IMR-90 (cell line): Measurements from ENCODE around the gene TBC1D1. TPM values are rescaled to one million over a fixed set of nuclear protein-coding genes. Genes with fewer than 3 reads are reported as not detected.

ENCODE experiments used
- ATAC-seq: fragments of 200-7000 bp; cut with Tn5 transposase; 2 replicates; pipeline ENCODE4 v1.9.1; 2020; ENCODE audit warnings: low read depth, mild to moderate bottlenecking, moderate library complexity
- BruUV-seq: library from RNA; stranded (reverse); fragments of 400-500 nt; replicated peaks from 2 replicates; lab custom pipeline; 2021; lab: Mats Ljungman, UMichigan
- CTCF ChIA-PET: fragments of 300-600 bp; formaldehyde crosslinking; extraction: SDS; loops from one replicate; lab custom pipeline; 2021; ENCODE audit warnings: antibody characterized with exemption; lab: Yijun Ruan, JAX
- POLR2A ChIA-PET: fragments of 300-600 bp; sonication (Branson Sonifier 250); formaldehyde crosslinking; loops from one replicate; lab custom pipeline; 2022; ENCODE audit warnings: antibody characterized with exemption; ENCODE audit not compliant: unreplicated experiment; lab: Charles Lee
- DNase-seq: peaks from one replicate; pipeline ENCODE4 v3.0.0; 2013
- H2AFZ ChIP-seq: replicated peaks from 2 replicates; pipeline ENCODE3; 2013; ENCODE audit warnings: low read length, mild to moderate bottlenecking; ENCODE audit not compliant: poor library complexity
- H2AK5ac ChIP-seq: 2 replicates; pipeline ENCODE4 v1.6.1; 2013; ENCODE audit warnings: low read depth, low read length, inconsistent platforms
- H2AK9ac ChIP-seq: replicated peaks from 2 replicates; pipeline ENCODE3; 2013; ENCODE audit warnings: mild to moderate bottlenecking, low read depth, low read length, moderate library complexity; ENCODE audit not compliant: poor library complexity
- H2BK120ac ChIP-seq: 2 replicates; pipeline ENCODE4 v1.6.1; 2013; ENCODE audit warnings: low read depth, low read length, inconsistent platforms
- H2BK15ac ChIP-seq: 3 replicates; pipeline ENCODE4 v1.6.1; 2013; ENCODE audit warnings: low read depth, low read length, inconsistent platforms
- H2BK20ac ChIP-seq: 2 replicates; pipeline ENCODE4 v1.6.1; 2013; ENCODE audit warnings: low read depth, mild to moderate bottlenecking, inconsistent platforms, low read length, moderate library complexity
- H2BK5ac ChIP-seq: 2 replicates; pipeline ENCODE4 v1.6.1; 2013; ENCODE audit warnings: mild to moderate bottlenecking, low read depth, low read length, inconsistent platforms; ENCODE audit not compliant: poor library complexity, severe bottlenecking
- H3K14ac ChIP-seq: replicated peaks from 2 replicates; pipeline ENCODE4 v1.6.1; 2013; ENCODE audit warnings: low read depth, low read length, inconsistent platforms
- H3K18ac ChIP-seq: 2 replicates; pipeline ENCODE4 v1.6.1; 2013; ENCODE audit warnings: low read depth, low read length, control low read depth
- H3K23ac ChIP-seq: 2 replicates; pipeline ENCODE4 v1.6.1; 2013; ENCODE audit warnings: low read depth, low read length, inconsistent platforms
- H3K27ac ChIP-seq: 2 replicates; pipeline ENCODE4 v1.5.1; 2013; ENCODE audit warnings: mild to moderate bottlenecking, control low read depth, low read length; ENCODE audit not compliant: insufficient read depth
- H3K27me3 ChIP-seq: 2 replicates; pipeline ENCODE4 v1.6.1; 2013; ENCODE audit warnings: low read length; ENCODE audit not compliant: control insufficient read depth, insufficient read depth
- H3K36me3 ChIP-seq: 2 replicates; pipeline ENCODE4 v1.6.1; 2013; ENCODE audit warnings: low read length, mixed read lengths; ENCODE audit not compliant: control insufficient read depth, insufficient read depth
- H3K4ac ChIP-seq: 2 replicates; pipeline ENCODE4 v1.6.1; 2013; ENCODE audit warnings: low read depth, low read length, inconsistent platforms
- H3K4me1 ChIP-seq: 2 replicates; pipeline ENCODE4 v1.6.1; 2013; ENCODE audit warnings: low read length, mixed read lengths; ENCODE audit not compliant: control insufficient read depth, insufficient read depth
- H3K4me2 ChIP-seq: 2 replicates; pipeline ENCODE4 v1.6.1; 2013; ENCODE audit warnings: low read depth, mild to moderate bottlenecking, control low read depth, low read length, moderate library complexity
- H3K4me3 ChIP-seq: 2 replicates; pipeline ENCODE4 v1.5.1; 2013; ENCODE audit warnings: low read depth, mild to moderate bottlenecking, control low read depth, low read length, moderate library complexity; ENCODE audit not compliant: insufficient read depth
- H3K56ac ChIP-seq: 2 replicates; pipeline ENCODE4 v1.6.1; 2013; ENCODE audit warnings: low read length, inconsistent platforms; ENCODE audit not compliant: insufficient read depth; ENCODE audit errors: extremely low read depth
- H3K79me1 ChIP-seq, 2 experiments: 2 replicates each; pipeline ENCODE4 v1.6.1; 2013; ENCODE audit warnings: low read length in 2 of 2, inconsistent platforms in 1 of 2, low read depth in 1 of 2
- H3K9ac ChIP-seq: 2 replicates; pipeline ENCODE4 v1.6.1; 2013; ENCODE audit warnings: low read depth, low read length, control low read depth
- H3K9me1 ChIP-seq: 2 replicates; pipeline ENCODE4 v1.6.1; 2013; ENCODE audit warnings: low read length, inconsistent platforms; ENCODE audit not compliant: insufficient read depth
- H3K9me3 ChIP-seq: 2 replicates; pipeline ENCODE4 v1.6.1; 2013; ENCODE audit warnings: low read length; ENCODE audit not compliant: control insufficient read depth, insufficient read depth
- H4K20me1 ChIP-seq: 2 replicates; pipeline ENCODE4 v1.6.1; 2013; ENCODE audit warnings: low read length, inconsistent platforms; ENCODE audit not compliant: insufficient read depth
- H4K5ac ChIP-seq: 2 replicates; pipeline ENCODE4 v1.6.1; 2013; ENCODE audit warnings: mild to moderate bottlenecking, low read depth, low read length, control low read depth
- H4K8ac ChIP-seq, 2 experiments: 2 replicates each; pipeline ENCODE4 v1.6.1; 2013; ENCODE audit warnings: low read depth in 2 of 2, low read length in 2 of 2, control low read depth in 1 of 2, inconsistent platforms in 1 of 2
- H4K91ac ChIP-seq: 2 replicates; pipeline ENCODE4 v1.6.1; 2013; ENCODE audit warnings: low read depth, low read length, inconsistent platforms; ENCODE audit not compliant: insufficient read depth
- BHLHE40 ChIP-seq: fragments of 150-350 bp; IDR thresholded peaks from 2 replicates; pipeline ENCODE4 v1.6.1; 2016; ENCODE audit warnings: mild to moderate bottlenecking, low read depth, low read length
- CEBPB ChIP-seq: IDR thresholded peaks from 2 replicates; pipeline ENCODE4 v1.6.1; 2012; ENCODE audit warnings: low read depth, low read length, improper control_type of control experiment
- CHD1 ChIP-seq: IDR thresholded peaks from 2 replicates; pipeline ENCODE4 v1.6.1; 2012; ENCODE audit warnings: low read depth, low read length, improper control_type of control experiment
- ELK1 ChIP-seq: fragments of 150-350 bp; IDR thresholded peaks from 2 replicates; pipeline ENCODE4 v1.6.1; 2016; ENCODE audit warnings: low read depth, mild to moderate bottlenecking, low read length, moderate library complexity, borderline replicate concordance
- FOS ChIP-seq: fragments of 150-350 bp; IDR thresholded peaks from 2 replicates; pipeline ENCODE4 v1.6.1; 2016; ENCODE audit warnings: low read depth, low read length
- MAFK ChIP-seq: IDR thresholded peaks from 2 replicates; pipeline ENCODE4 v1.6.1; 2012; ENCODE audit warnings: low read depth, low read length, improper control_type of control experiment
- MAZ ChIP-seq: IDR thresholded peaks from 2 replicates; pipeline ENCODE4 v1.6.1; 2012; ENCODE audit warnings: low read depth, mild to moderate bottlenecking, low read length, improper control_type of control experiment, moderate library complexity, borderline replicate concordance
- MXI1 ChIP-seq: IDR thresholded peaks from 2 replicates; pipeline ENCODE4 v1.6.1; 2012; ENCODE audit warnings: low read depth, mild to moderate bottlenecking, low read length, moderate library complexity, borderline replicate concordance
- NFE2L2 ChIP-seq: fragments of 150-350 bp; IDR thresholded peaks from 2 replicates; pipeline ENCODE4 v1.6.1; 2016; ENCODE audit warnings: low read depth, mild to moderate bottlenecking, low read length
- POLR2A ChIP-seq: IDR thresholded peaks from 2 replicates; pipeline ENCODE4 v1.6.1; 2012; ENCODE audit warnings: mild to moderate bottlenecking, low read depth, low read length
- RAD21 ChIP-seq: IDR thresholded peaks from 2 replicates; pipeline ENCODE4 v1.6.1; 2012; ENCODE audit warnings: low read length, improper control_type of control experiment
- RCOR1 ChIP-seq: IDR thresholded peaks from 2 replicates; pipeline ENCODE4 v1.6.1; 2012; ENCODE audit warnings: mild to moderate bottlenecking, low read length, improper control_type of control experiment; ENCODE audit not compliant: insufficient replicate concordance
- RFX5 ChIP-seq: IDR thresholded peaks from 2 replicates; pipeline ENCODE4 v1.8.0; 2012; ENCODE audit warnings: low read depth, mild to moderate bottlenecking, low read length, moderate library complexity
- SMC3 ChIP-seq: fragments of 150-350 bp; IDR thresholded peaks from 2 replicates; pipeline ENCODE4 v1.6.1; 2016; ENCODE audit warnings: low read depth, mild to moderate bottlenecking, antibody characterized with exemption, low read length, moderate library complexity
- USF2 ChIP-seq: fragments of 150-350 bp; IDR thresholded peaks from 2 replicates; pipeline ENCODE4 v1.6.1; 2017; ENCODE audit warnings: mild to moderate bottlenecking, antibody characterized with exemption, low read length, low read depth
- WGBS, 2 experiments: methylation state at CpG; one replicate each; pipeline versions ENCODE4 v1.1.5 to v1.1.7; 2013; ENCODE audit warnings: missing lambda C conversion rate in 2 of 2; ENCODE audit not compliant: insufficient read length in 1 of 2; ENCODE audit errors: extremely low coverage in 2 of 2; 5-methylcytosine and 5-hydroxymethylcytosine counted together
- dilution Hi-C: fragments of 300-500 bp; cut with HindIII; formaldehyde crosslinking; loops from one replicate; pipeline ENCODE4 v1.14.3; 2018; ENCODE audit warnings: low sequenced_read_pairs; ENCODE audit not compliant: unreplicated experiment
- in situ Hi-C: fragments of 300-500 bp; cut with MboI; formaldehyde crosslinking; loops from 3 replicates; pipeline ENCODE4 v1.14.3; 2019; ENCODE audit warnings: low sequenced_read_pairs, inconsistent platforms, mixed read lengths
- intact Hi-C: fragments of 100-400 bp; cut with micrococcal nuclease; formaldehyde crosslinking; loops from 2 replicates; pipeline ENCODE4 v1.10.0; 2022
- polyA plus RNA-seq, 3 experiments: library from polyadenylated mRNA; depleted of rRNA; stranded (reverse); fragments of >200 nt; gene quantifications; 2 replicates each; pipeline ENCODE4 v1.2.3, GENCODE V29; 2012; ENCODE audit warnings: low replicate concordance in 1 of 3
- total RNA-seq: library from RNA; depleted of rRNA; stranded (reverse); fragments of >200 nt; gene quantifications from 2 replicates; pipeline ENCODE4 v1.2.3, GENCODE V29; 2012
- TF ChIP-seq, protein P1 (sequence below): conservative IDR thresholded peaks from 2 replicates; pipeline ENCODE4 v1.5.1; 2012; ENCODE audit warnings: mild to moderate bottlenecking, low read depth, low read length, improper control_type of control experiment

TBC1D1 gene
- total and polyA plus RNA-seq, 2 of the 4 experiments (the other 2 are of a cell fraction), result 42.4 to 104 TPM

DNA sequence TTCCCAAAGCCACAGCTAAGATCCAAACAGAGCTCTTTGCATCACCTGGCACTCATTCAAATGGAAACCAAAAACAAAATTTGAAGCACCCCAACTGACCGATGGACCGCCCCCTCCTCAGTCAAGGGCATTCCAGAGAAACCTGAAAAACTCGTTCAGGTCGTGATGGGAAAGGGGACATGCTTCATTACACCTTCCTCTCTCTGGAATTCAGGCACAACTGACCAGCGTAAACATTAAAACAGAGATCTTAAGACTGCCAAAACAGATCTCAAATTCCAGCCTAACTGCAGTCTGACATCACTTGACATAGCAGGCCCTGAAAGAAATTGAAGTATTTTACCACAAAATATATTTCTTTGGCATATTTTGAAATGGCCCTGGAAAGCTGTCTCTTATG is 97.8 kb downstream of the TBC1D1 start:
- Histone ChIP-seq H2AK9ac (peak overlapping the region; percentile 55), H3K36me3 (no peaks in the 10 kb centered on the region), H4K91ac (no peak overlapping the region), H4K8ac (no peak overlapping the region), H3K79me1 (peaks cover 29 to 57% of the 10 kb centered on the region in 2 experiments), H2AFZ (no peak overlapping the region), H3K4ac (no peak overlapping the region), H3K18ac (no peak overlapping the region), H2AK5ac (no peak overlapping the region), H3K27ac (no peak overlapping the region), H3K4me3 (no peak overlapping the region), H3K27me3 (no peaks in the 10 kb centered on the region), H2BK20ac (no peak overlapping the region), H4K20me1 (peaks cover 4% of the 10 kb centered on the region; the same call in 1 of the 2 replicates), H3K4me1 (peaks cover 4% of the 10 kb centered on the region), H2BK5ac (no peak overlapping the region), H3K9me1 (peaks cover 5% of the 10 kb centered on the region; the same call in 1 of the 2 replicates), H3K9ac (no peak overlapping the region), H2BK15ac (no peak overlapping the region), H3K4me2 (no peak overlapping the region), H3K9me3 (no peaks in the 10 kb centered on the region), H3K56ac (no peak overlapping the region), H3K23ac (no peak overlapping the region), H4K5ac (no peak overlapping the region), H3K14ac (no peak overlapping the region), H2BK120ac (no peak overlapping the region)
- 57% methylated on average over 4 of the region's 5 CpGs; no CpG with 5 or more reads in 1 of the 2 experiments for WGBS, 2 experiments
- in situ Hi-C loops, result no loop called here
- dilution Hi-C loops, result no loop called here
- ATAC-seq (peak; percentile 60), DNase-seq (peak; percentile 37)
- ChIA-PET POLR2A (no interaction called here), CTCF (no interaction called here)
- no TSS peak for BruUV-seq
- intact Hi-C loops, result no loop called here
- TF ChIP-seq BHLHE40 (no peak), MAZ (no peak), SMC3 (no peak), POLR2A (no peak), NFE2L2 (no peak), RAD21 (no peak), RCOR1 (no peak), CEBPB (no peak), CHD1 (no peak), USF2 (no peak), RFX5 (no peak), MXI1 (no peak), MAFK (no peak), FOS (no peak), ELK1 (no peak)
- TF ChIP-seq, protein P1, sequence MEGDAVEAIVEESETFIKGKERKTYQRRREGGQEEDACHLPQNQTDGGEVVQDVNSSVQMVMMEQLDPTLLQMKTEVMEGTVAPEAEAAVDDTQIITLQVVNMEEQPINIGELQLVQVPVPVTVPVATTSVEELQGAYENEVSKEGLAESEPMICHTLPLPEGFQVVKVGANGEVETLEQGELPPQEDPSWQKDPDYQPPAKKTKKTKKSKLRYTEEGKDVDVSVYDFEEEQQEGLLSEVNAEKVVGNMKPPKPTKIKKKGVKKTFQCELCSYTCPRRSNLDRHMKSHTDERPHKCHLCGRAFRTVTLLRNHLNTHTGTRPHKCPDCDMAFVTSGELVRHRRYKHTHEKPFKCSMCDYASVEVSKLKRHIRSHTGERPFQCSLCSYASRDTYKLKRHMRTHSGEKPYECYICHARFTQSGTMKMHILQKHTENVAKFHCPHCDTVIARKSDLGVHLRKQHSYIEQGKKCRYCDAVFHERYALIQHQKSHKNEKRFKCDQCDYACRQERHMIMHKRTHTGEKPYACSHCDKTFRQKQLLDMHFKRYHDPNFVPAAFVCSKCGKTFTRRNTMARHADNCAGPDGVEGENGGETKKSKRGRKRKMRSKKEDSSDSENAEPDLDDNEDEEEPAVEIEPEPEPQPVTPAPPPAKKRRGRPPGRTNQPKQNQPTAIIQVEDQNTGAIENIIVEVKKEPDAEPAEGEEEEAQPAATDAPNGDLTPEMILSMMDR, result no peak
